ENCODE results near the gene DUS3L.

The DUS3L gene

DNA sequence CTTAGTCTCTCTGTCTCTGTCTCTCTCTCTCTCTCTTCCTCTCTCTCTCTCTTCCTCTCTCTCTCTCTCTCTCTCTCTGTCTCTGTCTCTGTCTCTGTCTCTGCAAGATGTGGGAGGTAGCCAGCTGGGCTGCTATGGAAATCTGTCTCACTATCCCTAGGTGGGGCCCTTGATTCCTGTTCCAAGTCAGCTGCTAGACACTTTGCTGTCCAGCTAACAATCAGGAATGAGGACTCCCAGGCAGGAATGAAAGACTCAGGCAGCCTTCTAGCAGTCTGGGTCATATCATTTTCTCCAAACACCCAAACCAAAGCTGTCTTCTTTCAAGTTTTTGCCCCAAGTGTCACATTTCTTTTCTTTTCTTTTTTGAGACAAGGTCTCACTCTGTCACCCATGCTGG lies 47.3 kb downstream of the DUS3L start:
- no peak overlapping the region for H3K4me3 ChIP-seq (ENCODE audit: control insufficient read depth, low read depth, low read length)
- TF ChIP-seq, protein P1, sequence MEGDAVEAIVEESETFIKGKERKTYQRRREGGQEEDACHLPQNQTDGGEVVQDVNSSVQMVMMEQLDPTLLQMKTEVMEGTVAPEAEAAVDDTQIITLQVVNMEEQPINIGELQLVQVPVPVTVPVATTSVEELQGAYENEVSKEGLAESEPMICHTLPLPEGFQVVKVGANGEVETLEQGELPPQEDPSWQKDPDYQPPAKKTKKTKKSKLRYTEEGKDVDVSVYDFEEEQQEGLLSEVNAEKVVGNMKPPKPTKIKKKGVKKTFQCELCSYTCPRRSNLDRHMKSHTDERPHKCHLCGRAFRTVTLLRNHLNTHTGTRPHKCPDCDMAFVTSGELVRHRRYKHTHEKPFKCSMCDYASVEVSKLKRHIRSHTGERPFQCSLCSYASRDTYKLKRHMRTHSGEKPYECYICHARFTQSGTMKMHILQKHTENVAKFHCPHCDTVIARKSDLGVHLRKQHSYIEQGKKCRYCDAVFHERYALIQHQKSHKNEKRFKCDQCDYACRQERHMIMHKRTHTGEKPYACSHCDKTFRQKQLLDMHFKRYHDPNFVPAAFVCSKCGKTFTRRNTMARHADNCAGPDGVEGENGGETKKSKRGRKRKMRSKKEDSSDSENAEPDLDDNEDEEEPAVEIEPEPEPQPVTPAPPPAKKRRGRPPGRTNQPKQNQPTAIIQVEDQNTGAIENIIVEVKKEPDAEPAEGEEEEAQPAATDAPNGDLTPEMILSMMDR (conservative IDR thresholded peaks at IDR 0.05; ENCODE audit: control insufficient read depth, insufficient read depth, low read depth, low read length) = no peak
- peak; percentile 5 for DNase-seq (ENCODE audit: low read depth)

DNA sequence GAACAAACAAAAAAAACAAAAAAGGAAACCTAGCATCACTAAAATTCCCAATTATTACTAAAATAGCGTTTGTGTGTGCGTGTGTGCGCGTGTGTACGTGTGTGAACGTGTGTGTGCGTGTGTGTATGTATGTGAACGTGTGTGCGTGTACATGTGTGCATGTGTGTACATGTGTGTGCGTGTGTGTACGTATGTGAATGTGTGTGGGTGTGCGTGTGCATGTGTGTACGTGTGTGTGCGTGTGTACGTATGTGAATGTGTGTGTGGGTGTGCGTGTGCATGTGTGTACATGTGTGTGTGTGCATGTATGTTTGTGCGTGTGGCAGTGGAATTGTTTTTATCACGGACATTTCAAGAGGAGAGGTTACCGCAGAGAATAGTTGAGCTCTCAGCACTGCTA lies 48.9 kb downstream of the DUS3L start:
- TF ChIP-seq, protein P1 (conservative IDR thresholded peaks at IDR 0.05; ENCODE audit: control insufficient read depth, insufficient read depth, low read depth, low read length) = no peak
- DNase-seq (ENCODE audit: low read depth) = no peak
- no peak overlapping the region for H3K4me3 ChIP-seq (ENCODE audit: control insufficient read depth, low read depth, low read length)

DNA sequence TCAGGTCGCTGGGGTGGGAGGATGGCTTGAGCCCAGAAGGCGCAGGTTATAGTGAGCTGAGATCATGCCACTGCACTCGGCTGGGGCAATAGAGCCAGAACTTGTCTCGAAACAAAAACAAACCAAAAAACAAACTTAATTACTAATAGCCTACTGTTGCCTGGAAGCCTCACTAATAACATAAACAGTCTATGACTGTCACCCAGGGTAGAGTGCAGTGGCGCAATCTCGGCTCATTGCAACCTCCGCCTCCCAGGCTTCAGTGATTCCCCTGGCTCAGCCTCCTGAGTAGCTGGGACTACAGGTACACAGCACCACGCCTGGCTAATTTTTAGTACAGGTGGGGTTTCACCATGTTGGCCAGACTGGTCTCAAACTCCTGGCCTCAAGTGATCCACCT lies 52.5 kb downstream of the DUS3L start:
- H3K4me3 ChIP-seq (ENCODE audit: control insufficient read depth, low read depth, low read length) = no peak overlapping the region
- peak; percentile 11 for DNase-seq (ENCODE audit: low read depth)
- TF ChIP-seq, protein P1 (conservative IDR thresholded peaks at IDR 0.05; ENCODE audit: control insufficient read depth, insufficient read depth, low read depth, low read length) = no peak
